ACHN (cell line): ENCODE data around the gene PRPF8.

ENCODE experiments used
- DNase-seq: peaks from one replicate; pipeline ENCODE4 v3.0.0-alpha.2; 2015
- in situ Hi-C: cut with HindIII; loops from 2 replicates; pipeline ENCODE4 v1.10.0; 2017; ENCODE audit warnings: low sequenced_read_pairs, low pct_ligation_motif_present, low pct_unique_long_range_greater_than_20kb

Gene PRPF8

DNA sequence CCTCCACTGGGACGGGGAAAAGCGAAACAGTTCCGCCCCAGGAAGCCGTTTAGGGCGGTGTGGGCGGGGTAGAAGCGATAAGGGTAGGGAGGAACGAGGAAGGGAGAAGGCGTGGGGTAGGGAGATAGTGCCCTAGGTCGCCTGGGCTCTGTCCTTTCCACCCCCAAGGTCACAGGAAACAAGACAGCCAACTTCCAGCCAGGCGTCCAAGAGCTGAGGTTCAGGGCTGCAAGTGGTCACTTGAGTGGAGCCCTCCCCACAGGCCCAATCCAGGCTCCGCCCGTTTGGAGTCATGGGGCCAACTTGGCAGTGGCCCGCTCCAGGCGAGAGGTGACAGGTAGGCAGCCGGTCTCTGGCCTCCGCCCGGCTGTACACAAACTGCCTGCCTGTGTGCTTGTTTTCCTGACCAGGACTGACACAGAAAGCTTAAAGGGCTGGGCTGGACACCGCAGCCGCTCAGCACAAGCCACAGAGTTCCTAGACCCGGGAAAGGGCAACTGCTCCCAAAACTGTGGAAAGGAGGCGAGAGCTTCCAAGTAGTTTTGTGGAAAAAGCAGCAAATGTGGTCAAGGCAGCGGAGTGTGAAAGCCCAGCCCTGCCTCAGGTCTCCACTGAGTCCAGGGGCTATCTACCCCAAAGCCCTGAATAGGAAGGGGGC lies 34.7 kb downstream of the PRPF8 start, which contains the start of gene RILP:
Gene RILP, minus strand, starts transcription at position 23 of the 658 bp plus-strand sequence. CDS start 62 bp downstream, outside the sequence.
- in situ Hi-C loops = no loop called here
- DNase-seq = peak; percentile 73

DNA sequence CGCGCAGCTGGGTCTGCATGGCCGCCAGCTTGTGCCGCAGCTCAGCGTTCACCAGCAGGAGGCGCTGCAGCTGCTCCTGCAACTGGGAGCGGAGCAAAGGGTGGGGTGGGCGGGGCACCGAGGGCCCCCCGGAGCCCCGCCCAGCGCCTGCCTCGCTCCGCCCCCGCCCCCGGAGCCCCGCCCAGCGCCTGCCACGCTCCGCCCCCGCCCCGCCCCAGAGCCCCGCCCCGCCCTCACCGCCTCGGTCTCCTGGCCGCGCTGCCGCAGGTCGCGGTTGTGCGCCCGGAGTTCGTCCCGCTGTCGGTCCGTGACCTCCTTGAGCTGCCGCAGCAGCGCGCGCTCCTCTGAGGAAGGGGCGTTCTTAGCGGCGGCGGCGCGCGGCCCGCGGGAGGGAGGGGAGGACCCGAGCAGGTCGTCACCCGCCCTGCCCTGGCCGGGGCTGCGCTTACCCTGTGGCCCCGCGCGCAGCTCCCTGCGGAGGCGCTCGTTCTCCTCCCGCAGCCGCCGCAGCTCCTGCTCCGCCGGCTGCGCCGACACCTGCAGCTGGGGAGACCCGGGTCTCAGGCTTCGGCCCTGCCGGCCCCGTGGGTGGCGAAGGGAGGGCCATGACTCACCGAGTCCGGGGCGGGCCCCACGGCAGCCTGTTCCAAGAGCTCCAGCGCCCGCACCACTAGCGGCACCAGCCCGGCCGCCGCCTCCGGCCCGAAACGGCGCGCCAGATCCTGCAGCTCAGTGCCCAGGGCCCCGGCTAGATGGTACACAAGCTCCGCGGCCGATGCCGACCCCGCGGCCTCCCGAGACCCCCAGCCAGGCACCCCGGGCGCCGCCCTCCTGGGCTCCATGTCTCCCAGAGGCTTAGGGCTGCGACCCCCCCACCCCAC lies 35.5 kb downstream of the PRPF8 start:
- peak; percentile 96 for DNase-seq
- in situ Hi-C loops = no loop called here

DNA sequence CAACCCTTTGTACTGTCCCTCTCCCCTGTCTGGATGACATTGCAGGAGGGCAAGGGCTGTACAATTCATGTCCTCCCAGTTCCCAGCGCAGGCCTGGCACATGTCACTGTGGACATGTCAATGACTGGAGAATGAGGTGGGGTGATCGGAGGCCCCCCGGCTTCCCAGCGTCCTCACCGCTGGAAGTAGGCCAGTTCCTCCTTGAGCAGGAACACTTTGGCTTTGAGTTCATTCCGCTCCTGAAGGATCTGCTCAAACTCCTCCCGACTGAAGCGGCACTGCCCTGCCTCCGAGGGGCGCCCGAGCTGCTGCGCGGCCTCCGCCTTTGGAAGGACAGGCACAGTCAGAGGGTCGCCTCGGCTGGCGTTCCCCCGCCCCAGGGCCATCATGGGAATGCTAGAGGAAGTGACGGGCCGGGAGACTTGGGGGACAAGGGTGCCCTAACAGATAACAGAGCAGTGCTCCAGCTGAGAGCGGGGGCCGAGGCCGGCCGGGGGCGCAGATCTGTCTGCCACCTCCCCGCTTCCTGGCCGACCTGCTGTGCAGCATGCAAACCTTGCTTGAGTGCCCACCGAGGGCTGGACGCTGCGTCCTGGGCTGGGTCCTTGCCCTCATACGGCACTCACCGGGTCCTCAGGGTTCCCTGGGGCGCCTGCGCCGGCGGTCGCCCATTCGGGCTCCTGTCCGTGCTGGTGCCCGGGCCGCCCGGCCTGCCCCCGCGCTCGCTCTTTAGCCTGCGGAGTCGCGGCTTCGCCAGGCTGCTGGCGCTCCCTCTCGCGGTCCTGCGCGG lies 36.3 kb downstream of the PRPF8 start:
- DNase-seq = no peak
- in situ Hi-C loops = no loop called here

DNA sequence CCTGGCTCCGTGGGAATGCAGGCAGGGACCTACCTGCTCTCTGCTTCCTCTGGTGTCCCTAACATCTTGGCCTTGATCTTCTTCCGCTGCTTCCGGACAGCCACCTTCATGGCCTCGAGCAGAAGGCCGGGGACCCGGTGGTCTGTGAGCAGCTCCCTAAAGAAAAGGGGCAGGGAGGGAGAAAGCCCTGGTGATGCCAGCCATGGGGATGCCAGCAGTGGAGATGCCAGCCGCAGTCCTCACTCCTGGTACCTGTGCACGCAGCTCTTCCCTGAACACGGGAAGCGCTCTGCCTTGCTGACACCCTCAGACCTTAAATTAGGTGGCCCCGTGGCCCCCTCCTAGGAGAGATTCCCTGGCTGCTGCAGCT lies 36.9 kb downstream of the PRPF8 start:
- in situ Hi-C loops = no loop called here
- no peak for DNase-seq

DNA sequence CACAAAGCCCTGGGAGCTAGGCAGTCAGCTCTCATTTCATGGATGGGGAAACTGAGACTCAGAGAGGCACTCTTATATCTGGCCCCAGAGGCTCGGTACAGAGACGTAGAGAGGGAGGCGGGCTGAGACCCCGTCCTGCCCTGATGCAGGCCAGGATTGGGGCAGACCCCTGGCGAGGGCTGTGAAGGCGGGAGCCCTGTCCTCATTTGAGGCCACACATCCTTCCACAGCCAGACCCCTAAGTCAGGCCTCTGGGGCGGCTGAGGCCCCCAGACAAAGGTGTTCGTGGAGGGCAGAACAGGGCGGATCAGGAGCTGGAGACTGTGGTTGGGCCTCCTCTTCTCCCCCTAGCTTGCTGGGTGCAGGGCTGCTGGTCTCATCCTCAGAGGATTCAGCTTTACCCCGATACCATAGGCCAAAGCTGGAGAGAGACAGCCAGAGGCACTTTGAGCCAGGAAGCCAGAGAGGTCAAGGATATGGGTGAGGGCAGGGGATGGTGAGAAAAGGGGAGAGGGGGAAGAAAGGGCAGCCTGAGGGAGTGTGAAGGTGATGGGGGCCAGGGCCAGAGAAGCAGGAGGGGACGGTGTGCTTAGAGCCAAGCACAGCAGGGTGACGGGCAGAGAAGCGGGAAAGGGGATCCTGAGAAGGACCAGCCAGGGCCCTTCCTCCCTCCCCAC lies 38.3 kb downstream of the PRPF8 start:
- DNase-seq = no peak
- in situ Hi-C loops = no loop called here

DNA sequence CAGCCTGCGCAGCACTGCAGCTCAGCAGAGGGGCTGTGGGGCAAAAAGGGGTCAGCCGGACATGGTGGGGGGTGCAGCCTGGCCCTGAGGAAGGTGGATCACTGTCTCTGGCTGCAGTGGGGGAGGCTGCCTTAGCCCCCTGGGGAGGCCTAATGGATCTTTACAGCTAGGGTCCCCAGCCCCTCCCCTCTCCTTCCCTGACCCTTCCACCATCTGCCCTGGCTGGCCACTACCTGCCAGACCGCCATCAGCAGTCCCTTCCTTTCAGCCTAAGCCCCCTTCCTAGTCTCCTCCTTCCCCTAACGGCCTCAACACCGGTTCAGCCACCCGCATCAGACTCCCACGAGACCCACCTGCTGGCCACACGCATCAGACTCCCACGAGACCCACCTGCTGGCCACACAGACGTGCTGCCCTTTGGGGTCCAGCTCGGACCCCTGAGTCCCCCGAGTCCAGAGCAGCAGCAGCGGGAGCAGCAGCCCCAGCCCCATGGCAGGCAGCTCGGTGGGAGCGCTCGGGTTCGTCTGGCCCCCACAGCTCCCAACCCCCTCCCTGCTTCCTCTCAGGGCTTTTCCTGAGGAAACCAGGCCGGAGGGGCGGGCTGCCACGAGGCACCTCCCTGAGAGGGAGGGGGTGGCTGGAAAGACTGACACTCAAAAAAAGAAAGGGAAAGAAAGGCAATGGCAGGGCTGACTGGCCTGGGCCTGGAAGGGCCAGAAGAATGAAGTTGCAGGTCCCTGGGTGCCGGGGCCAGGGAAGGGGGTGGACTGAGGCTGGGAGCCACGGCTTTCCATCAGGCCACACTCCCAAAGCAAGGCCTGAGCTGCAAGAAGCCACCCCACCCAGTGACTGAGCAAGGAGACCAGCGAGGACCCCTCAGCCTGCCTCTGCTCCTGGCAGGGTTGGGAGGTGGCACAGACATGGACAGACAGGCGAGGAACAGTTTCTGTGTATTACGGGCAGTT lies 39.2 kb downstream of the PRPF8 start, which contains the start of gene SCARF1:
Gene SCARF1, minus strand, starts transcription at position 526 of the 965 bp plus-strand sequence. Its CDS starts 35 bp downstream, at position 491.
- no peak for DNase-seq
- in situ Hi-C loops = no loop called here

DNA sequence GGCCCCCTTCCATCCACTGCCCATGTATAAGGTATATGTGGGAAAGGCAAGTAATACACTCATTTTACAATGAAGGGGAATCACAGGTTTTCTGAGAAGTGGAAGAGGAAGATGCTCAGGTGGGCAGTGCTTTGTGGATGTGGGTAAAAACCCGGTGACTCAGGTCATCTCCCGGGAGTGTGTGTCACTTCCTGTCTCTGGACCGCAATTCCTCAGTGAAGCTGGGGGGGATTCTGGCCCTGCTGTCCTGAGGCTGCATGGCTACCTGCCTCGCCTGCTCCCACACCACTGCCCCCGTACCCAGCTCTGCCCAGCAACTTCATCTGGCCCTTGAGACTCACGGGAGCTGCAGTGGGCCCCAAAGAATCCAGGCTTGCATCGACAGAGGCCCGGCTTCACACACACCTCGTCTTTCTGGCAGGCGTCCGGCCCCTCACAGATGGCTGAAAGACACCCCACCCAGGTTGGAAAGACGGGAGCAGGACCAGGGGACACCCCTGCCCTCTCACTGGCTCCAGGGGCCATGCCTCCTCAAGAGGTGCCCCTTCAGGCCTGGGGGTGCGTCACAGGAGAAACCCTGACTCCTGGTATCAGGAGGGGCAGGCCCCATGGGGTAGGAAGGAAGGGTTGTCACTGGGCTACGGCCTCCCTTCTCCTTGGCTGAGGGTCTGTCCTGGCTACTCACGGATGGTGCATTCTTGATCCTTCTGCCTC lies 40.0 kb downstream of the PRPF8 start:
- peak; percentile 82 for DNase-seq
- in situ Hi-C loops = no loop called here

DNA sequence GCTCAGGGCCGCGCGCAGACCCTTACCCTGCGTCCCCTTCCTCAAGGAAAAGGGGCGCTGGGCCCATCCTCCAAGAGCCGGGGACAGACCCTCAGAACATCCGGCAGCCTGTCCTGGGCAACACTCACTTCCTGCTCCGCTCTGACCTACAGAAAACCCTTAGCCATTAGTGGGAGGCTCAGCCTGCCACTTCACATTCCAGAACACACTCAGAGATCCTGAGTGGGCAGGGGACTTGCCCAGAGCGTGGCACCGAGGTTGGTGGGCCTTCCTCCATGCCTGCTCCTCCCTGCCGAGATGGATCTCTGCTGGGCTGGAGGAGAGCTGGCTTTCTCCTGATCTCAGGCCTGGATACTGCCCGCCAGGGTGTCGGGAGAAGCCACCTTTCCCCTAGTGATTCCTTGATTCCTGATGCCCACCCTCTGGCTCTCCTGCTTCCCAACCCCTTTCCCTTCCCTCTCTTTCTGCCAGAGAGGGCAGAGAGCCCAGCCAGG lies 40.6 kb downstream of the PRPF8 start:
- in situ Hi-C loops = no loop called here
- DNase-seq = peak; percentile 43

DNA sequence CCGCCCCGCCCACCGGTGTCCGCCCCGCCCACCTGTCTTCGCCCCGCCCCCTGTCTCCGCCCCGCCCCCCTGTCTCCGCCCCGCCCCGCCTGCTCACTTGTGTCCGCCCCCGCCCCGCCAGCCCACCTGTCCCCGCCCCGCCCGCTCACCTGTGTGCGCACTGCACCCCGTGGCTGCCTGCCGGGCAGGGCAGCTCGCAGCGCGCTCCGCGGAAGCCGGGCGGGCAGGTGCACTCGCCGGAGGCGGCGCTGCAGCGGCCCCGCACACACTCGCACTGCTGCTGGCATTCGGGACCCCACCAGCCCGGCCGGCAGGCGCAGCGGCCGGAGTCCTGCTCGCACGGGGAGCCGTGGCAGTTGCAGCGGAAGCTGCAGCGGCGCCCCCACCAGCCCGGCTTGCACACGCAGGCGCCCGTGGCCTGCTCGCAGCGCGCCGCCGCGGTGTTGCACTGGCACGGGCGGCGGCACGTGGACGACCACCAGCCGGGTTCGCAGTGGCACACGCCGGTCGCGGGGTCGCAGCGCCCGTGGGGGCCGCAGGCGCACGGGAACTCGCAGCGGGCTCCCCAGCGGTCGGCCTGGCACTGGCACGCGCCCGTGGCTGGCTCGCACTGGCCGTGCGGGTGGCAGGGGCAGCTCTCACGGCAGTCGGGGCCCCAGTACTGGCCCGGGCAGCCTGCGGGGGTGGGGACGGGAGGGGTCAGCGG lies 41.2 kb downstream of the PRPF8 start:
- DNase-seq = peak; percentile 33
- in situ Hi-C loops = no loop called here

DNA sequence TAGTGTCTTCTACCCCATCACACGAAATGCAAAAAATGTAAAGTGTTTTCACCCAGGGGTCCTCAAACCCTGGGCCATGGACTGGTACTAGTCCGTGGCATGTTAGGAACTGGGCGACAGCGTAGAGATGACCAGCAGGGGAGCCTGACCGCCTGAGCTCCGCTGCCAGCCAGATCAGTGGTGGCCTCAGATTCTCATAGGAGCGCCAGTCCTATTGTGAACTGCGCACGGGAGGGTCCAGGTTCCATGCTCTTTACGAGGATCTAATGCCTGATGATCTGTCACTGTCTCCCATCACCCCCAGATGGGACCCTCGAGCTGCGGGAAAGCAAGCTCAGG lies 43.6 kb downstream of the PRPF8 start:
- in situ Hi-C loops = no loop called here
- DNase-seq = no peak

DNA sequence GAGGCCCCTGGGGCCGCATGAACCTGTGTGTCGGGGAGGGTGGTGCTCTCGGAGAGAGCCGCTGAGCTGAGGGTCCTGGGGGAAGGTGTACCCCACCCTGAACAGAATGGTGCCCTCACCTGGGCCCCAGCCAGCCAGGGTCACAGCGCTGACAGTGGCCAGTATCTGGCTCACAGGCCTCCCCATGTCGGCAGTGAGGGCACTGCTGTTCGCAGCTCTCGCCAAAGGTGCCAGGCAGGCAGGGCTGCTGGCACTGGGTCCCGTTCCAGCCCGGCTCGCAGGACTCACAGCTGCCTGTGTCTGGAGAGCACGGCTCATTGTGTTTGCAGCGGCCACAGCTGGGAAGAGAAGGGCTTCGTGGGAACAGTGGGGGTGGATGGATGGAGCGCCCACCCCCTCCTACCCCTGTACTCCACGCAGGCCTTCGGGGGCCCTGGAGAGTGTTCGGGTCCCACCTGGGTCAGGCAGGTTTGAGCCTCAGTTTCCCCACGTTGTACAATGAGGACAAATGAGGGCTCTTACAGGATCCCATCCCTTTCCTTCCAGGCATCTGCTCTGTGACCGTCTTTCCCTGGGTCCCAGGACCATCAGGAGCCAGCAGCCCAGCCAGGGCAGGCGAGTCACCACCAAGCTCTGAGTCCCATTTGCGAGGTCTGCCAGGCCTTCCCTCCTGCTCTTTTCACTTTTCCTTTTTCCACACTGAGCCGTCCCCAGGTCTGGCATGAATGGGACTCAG lies 44.2 kb downstream of the PRPF8 start:
- in situ Hi-C loops = no loop called here

DNA sequence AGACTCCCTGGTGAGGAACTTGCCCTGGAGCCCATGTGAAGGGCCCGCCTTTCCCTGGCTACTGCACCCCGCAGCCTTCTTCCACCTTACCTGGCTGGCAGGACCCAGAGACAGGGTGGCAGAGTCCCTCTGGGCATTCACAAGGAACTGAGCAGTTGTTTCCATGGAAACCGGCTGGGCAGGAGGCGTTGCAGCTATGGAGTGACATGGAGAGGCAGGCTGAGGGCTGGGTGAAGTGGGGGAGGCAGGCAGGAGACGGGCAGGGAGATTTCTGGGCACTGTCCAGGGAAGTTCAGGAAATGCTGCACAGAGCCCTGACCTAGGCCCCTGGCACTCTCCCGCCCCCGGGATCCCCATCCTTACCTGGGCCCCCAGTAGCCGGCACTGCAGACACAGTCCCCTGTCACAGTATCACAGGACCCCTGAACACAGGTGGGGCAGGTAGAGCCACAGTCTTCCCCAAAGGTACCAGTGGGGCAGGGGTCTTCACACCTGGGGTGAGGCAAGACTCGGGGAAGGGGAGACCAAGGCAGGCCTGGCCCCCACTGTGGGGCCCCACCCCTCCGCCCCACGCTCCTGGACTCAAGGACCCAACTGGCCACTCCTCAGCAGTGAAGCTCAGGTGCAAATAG lies 45.0 kb downstream of the PRPF8 start:
- no peak for DNase-seq
- in situ Hi-C loops = no loop called here

More for the DNA sequence above, 44.2 kb downstream of the PRPF8 start:
- no peak for DNase-seq

DNA sequence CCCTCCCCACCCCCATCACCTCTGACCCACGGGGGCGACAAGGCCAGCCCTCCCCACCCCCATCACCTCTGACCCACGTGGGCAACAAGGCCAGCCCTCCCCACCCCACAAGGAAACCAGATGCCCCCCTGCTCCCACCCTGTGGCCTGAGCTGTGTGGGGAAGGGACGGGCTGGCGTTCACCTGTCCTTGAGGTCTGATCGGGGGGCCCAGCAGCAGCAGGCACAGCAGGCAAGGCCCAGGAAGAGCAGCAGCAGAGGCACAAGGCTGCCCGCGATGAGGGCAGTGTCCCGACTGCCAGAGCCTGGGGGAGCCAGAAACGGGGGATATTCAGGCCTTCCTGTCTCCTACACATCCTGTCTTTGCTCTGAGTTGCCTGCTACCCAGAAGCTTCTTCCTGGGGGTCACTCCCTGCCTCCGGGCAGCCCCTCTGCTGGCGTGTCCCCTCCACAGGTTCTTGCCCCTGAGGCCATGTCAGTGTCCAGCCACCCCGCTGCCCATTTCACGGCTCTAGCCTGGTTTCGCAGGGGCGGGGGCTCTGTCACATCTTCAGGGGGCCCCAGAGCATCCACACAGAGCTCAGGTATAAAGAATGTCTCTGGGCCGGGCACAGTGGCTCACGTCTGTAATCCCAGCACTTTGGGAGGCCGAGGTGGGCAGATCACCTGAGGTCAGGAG lies 45.9 kb downstream of the PRPF8 start:
- in situ Hi-C loops = no loop called here
- DNase-seq = no peak

DNA sequence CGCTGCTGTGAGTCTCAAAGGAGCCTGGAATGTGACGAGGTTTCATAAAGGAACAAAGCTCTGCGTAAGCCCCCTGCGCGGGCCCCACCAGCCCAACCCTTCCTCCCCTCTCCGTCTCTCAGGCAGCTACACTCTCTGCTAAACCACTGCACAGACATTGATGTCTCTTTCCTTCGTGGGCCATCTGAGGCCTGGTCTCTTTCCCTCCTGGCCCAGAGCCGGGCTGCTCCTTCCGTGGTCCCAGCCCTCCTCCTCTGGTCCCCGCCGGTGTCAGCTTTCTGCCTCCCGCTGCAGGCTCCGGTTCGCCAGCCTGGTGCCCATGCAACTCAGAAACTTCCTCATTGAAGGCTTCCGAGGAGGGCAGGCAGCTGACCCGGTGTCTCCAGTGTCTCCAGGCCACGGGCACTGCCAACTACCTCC lies 46.5 kb downstream of the PRPF8 start:
- in situ Hi-C loops = no loop called here
- no peak for DNase-seq
